Ishikawa (cell line): ENCODE data around the gene SMYD3.

Experiments used
- CEBPB ChIP-seq: IDR thresholded peaks from 2 replicates; pipeline ENCODE4 v1.6.1; 2012
- CREB1 ChIP-seq: IDR thresholded peaks from 2 replicates; pipeline ENCODE4 v1.6.1; 2012; ENCODE audit warnings: low read depth
- EGR1 ChIP-seq: IDR thresholded peaks from 2 replicates; pipeline ENCODE4 v1.6.1; 2012
- EP300 ChIP-seq: IDR thresholded peaks from 2 replicates; pipeline ENCODE4 v1.6.1; 2012; ENCODE audit warnings: borderline replicate concordance
- FOXM1 ChIP-seq: IDR thresholded peaks from 2 replicates; pipeline ENCODE4 v1.6.1; 2012; ENCODE audit warnings: low read depth, borderline replicate concordance
- MAX ChIP-seq: IDR thresholded peaks from 2 replicates; pipeline ENCODE4 v1.6.1; 2012
- NFIC ChIP-seq: IDR thresholded peaks from 2 replicates; pipeline ENCODE4 v1.6.1; 2012
- RAD21 ChIP-seq: IDR thresholded peaks from 2 replicates; pipeline ENCODE4 v1.6.1; 2012; ENCODE audit warnings: low read depth
- REST ChIP-seq: IDR thresholded peaks from 2 replicates; pipeline ENCODE4 v1.6.1; 2012; ENCODE audit warnings: low read depth, mild to moderate bottlenecking
- TAF1 ChIP-seq: IDR thresholded peaks from 2 replicates; pipeline ENCODE4 v1.6.1; 2012; ENCODE audit warnings: low read depth, mild to moderate bottlenecking
- TCF12 ChIP-seq: IDR thresholded peaks from 2 replicates; pipeline ENCODE4 v1.6.1; 2012; ENCODE audit warnings: low read depth
- TEAD4 ChIP-seq: IDR thresholded peaks from 2 replicates; pipeline ENCODE4 v1.6.1; 2012
- USF1 ChIP-seq: IDR thresholded peaks from 2 replicates; pipeline ENCODE4 v1.6.1; 2012
- YY1 ChIP-seq: IDR thresholded peaks from 2 replicates; pipeline ENCODE4 v1.6.1; 2012; ENCODE audit warnings: low read depth
- ZBTB7A ChIP-seq: IDR thresholded peaks from 2 replicates; pipeline ENCODE4 v1.6.1; 2012; ENCODE audit warnings: low read depth

Gene SMYD3

GRCh38 chr1:246156847-246157246, 350.2 kb downstream of the SMYD3 start:
- TF ChIP-seq TAF1: no peak
- no peak for TF ChIP-seq RAD21

- TF ChIP-seq EGR1: no peak
- no peak for TF ChIP-seq TEAD4
- TF ChIP-seq FOXM1: no peak
- no peak for TF ChIP-seq TAF1
- no peak for TF ChIP-seq ZBTB7A
Observed at GRCh38 chr1:246155923-246156322, 351.2 kb downstream of the SMYD3 start.

GRCh38 chr1:246153796-246154212, 353.3 kb downstream of the SMYD3 start:
- TF ChIP-seq RAD21 (no peak), EGR1 (no peak), TCF12 (no peak), FOXM1 (no peak), REST (no peak), ZBTB7A (no peak), CEBPB (no peak), NFIC (no peak), TEAD4 (no peak), USF1 (no peak), YY1 (no peak), EP300 (no peak), MAX (no peak), TAF1 (no peak), CREB1 (no peak)

- TF ChIP-seq RAD21: no peak
- no peak for TF ChIP-seq ZBTB7A
- no peak for TF ChIP-seq EP300
- TF ChIP-seq REST: no peak
- no peak for TF ChIP-seq FOXM1
- no peak for TF ChIP-seq CEBPB
- no peak for TF ChIP-seq CREB1
- TF ChIP-seq TAF1: no peak
- TF ChIP-seq YY1: no peak
- no peak for TF ChIP-seq TCF12
- no peak for TF ChIP-seq TEAD4
- no peak for TF ChIP-seq NFIC
- TF ChIP-seq EGR1: no peak
- no peak for TF ChIP-seq USF1
Observed at GRCh38 chr1:246152986-246153431, 354.1 kb downstream of the SMYD3 start.

GRCh38 chr1:246151796-246152434, 355.2 kb downstream of the SMYD3 start:
- TF ChIP-seq CEBPB (no peak), NFIC (no peak), TEAD4 (no peak), ZBTB7A (no peak), REST (no peak)

GRCh38 chr1:246149543-246149942, 357.5 kb downstream of the SMYD3 start:
- TF ChIP-seq CREB1: no peak
- TF ChIP-seq YY1: no peak
- no peak for TF ChIP-seq EP300
- no peak for TF ChIP-seq USF1
- no peak for TF ChIP-seq MAX
- TF ChIP-seq NFIC: no peak
- TF ChIP-seq ZBTB7A: no peak
- TF ChIP-seq TEAD4: no peak
- TF ChIP-seq TCF12: no peak
